ENCODE results near the gene HSPB1. TPM values are rescaled to one million over a fixed set of nuclear protein-coding genes. Genes with fewer than 3 reads are reported as not detected.

HSPB1 gene
- total and polyA plus RNA-seq, 2 of the 13 experiments (the other 11 are each of a cell fraction or from before 2014, with no cell fraction given): 21.0 to 38.6 TPM

GRCh38 chr7:76318488-76319353, 16.2 kb downstream of the HSPB1 start (continued):
- TF ChIP-seq ZNF761 (CRISPR knock-in tag; conservative IDR thresholded peaks at IDR 0.05) (0 out of 2 replicates have a peak, but pooled peaks have one; percentile 7), ZMYM2 (CRISPR knock-in tag; IDR thresholded peaks at IDR 0.05) (0 out of 2 replicates have a peak, but pooled peaks have one; percentile 4), SP5 (CRISPR knock-in tag; IDR thresholded peaks at IDR 0.05; ENCODE audit: borderline replicate concordance, low read depth) (peak; percentile 64; the same call in 1 of the 2 replicates), ZNF556 (CRISPR knock-in tag; IDR thresholded peaks at IDR 0.05; ENCODE audit: borderline replicate concordance) (0 out of 2 replicates have a peak, but pooled peaks have one; percentile 17), ZNF605 (CRISPR knock-in tag; IDR thresholded peaks at IDR 0.05) (0 out of 2 replicates have a peak, but pooled peaks have one; percentile 3), ZNF792 (CRISPR knock-in tag; IDR thresholded peaks at IDR 0.05) (0 out of 2 replicates have a peak, but pooled peaks have one; percentile 4), THAP11 (CRISPR knock-in tag; IDR thresholded peaks at IDR 0.05) (peak; percentile 61), MEIS1 (CRISPR knock-in tag; IDR thresholded peaks at IDR 0.05; ENCODE audit: borderline replicate concordance) (no peak), DMAP1 (CRISPR knock-in tag; IDR thresholded peaks at IDR 0.05) (peak; percentile 42; the same call in 1 of the 2 replicates), SP4 (CRISPR knock-in tag; IDR thresholded peaks at IDR 0.05) (peak; percentile 6; the same call in 1 of the 2 replicates), ZNF276 (CRISPR knock-in tag; IDR thresholded peaks at IDR 0.05; ENCODE audit: low read depth) (no peak), NFKBIZ (CRISPR knock-in tag; IDR thresholded peaks at IDR 0.05) (peak; percentile 36; the same call in 1 of the 2 replicates), MED8 (CRISPR knock-in tag; IDR thresholded peaks at IDR 0.05; ENCODE audit: insufficient replicate concordance) (peak; percentile 18), IRF2 (CRISPR knock-in tag; IDR thresholded peaks at IDR 0.05) (peak; percentile 29; the same call in 1 of the 2 replicates), IKZF1 (IDR thresholded peaks at IDR 0.05) (no peak), MYPOP (CRISPR knock-in tag; IDR thresholded peaks at IDR 0.05) (peak; percentile 26; the same call in 1 of the 2 replicates), ZNF674 (CRISPR knock-in tag; IDR thresholded peaks at IDR 0.05; ENCODE audit: low read depth) (0 out of 2 replicates have a peak, but pooled peaks have one; percentile 71)
- TF ChIP-seq, protein P1, sequence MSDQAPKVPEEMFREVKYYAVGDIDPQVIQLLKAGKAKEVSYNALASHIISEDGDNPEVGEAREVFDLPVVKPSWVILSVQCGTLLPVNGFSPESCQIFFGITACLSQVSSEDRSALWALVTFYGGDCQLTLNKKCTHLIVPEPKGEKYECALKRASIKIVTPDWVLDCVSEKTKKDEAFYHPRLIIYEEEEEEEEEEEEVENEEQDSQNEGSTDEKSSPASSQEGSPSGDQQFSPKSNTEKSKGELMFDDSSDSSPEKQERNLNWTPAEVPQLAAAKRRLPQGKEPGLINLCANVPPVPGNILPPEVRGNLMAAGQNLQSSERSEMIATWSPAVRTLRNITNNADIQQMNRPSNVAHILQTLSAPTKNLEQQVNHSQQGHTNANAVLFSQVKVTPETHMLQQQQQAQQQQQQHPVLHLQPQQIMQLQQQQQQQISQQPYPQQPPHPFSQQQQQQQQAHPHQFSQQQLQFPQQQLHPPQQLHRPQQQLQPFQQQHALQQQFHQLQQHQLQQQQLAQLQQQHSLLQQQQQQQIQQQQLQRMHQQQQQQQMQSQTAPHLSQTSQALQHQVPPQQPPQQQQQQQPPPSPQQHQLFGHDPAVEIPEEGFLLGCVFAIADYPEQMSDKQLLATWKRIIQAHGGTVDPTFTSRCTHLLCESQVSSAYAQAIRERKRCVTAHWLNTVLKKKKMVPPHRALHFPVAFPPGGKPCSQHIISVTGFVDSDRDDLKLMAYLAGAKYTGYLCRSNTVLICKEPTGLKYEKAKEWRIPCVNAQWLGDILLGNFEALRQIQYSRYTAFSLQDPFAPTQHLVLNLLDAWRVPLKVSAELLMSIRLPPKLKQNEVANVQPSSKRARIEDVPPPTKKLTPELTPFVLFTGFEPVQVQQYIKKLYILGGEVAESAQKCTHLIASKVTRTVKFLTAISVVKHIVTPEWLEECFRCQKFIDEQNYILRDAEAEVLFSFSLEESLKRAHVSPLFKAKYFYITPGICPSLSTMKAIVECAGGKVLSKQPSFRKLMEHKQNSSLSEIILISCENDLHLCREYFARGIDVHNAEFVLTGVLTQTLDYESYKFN (CRISPR knock-in tag; conservative IDR thresholded peaks at IDR 0.05): 0 out of 2 replicates have a peak, but pooled peaks have one; percentile 25
- TF ChIP-seq, protein P2, sequence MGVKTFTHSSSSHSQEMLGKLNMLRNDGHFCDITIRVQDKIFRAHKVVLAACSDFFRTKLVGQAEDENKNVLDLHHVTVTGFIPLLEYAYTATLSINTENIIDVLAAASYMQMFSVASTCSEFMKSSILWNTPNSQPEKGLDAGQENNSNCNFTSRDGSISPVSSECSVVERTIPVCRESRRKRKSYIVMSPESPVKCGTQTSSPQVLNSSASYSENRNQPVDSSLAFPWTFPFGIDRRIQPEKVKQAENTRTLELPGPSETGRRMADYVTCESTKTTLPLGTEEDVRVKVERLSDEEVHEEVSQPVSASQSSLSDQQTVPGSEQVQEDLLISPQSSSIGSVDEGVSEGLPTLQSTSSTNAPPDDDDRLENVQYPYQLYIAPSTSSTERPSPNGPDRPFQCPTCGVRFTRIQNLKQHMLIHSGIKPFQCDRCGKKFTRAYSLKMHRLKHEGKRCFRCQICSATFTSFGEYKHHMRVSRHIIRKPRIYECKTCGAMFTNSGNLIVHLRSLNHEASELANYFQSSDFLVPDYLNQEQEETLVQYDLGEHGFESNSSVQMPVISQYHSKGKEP (CRISPR knock-in tag; IDR thresholded peaks at IDR 0.05): no peak
- TF ChIP-seq, protein P3, sequence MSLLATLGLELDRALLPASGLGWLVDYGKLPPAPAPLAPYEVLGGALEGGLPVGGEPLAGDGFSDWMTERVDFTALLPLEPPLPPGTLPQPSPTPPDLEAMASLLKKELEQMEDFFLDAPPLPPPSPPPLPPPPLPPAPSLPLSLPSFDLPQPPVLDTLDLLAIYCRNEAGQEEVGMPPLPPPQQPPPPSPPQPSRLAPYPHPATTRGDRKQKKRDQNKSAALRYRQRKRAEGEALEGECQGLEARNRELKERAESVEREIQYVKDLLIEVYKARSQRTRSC (CRISPR knock-in tag; IDR thresholded peaks at IDR 0.05; ENCODE audit: low read depth): no peak

Measured in HepG2 (cell line).